ENCODE results near the gene MICAL2. TPM values are rescaled to one million over a fixed set of nuclear protein-coding genes. Genes with fewer than 3 reads are reported as not detected.

Gene MICAL2
- total and polyA plus RNA-seq, 2 of the 8 experiments (the other 6 are each of a cell fraction or from before 2014, with no cell fraction given) = 1.3 to 4.1 TPM

DNA sequence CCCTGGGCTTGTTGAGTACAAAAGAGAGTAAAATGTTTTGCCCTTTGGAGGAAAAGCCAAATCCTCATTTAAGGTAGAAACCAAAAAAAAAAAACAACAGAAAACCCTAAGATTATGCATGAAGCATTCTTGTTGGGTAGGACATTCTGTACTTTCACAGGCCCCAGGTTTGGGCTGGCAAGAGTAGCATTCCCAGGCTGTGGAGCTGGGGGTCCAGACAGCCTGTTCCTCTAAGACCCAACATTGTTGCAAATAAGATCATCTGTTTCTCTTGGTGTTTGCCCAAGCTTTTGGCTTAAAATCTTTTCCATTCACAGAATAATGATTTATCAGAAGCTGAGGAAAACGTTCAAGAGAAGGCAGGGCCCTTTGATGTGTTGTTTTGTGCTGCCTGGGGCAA is 123.8 kb downstream of the MICAL2 start (continued):
- TF ChIP-seq SP1 (IDR thresholded peaks at IDR 0.05; ENCODE audit: low read depth, low read length) (no peak), SIX5 (IDR thresholded peaks at IDR 0.05; ENCODE audit: low read depth, low read length) (no peak), CHD1 (IDR thresholded peaks at IDR 0.05; ENCODE audit: low read depth, low read length) (no peak), ATF3 (IDR thresholded peaks at IDR 0.05; ENCODE audit: insufficient read depth, low read depth, low read length) (no peak), FOSL1 (IDR thresholded peaks at IDR 0.05; ENCODE audit: insufficient read depth, low read depth, low read length) (no peak), KDM1A (IDR thresholded peaks at IDR 0.05; ENCODE audit: borderline replicate concordance, low read length) (no peak), RBBP5 (IDR thresholded peaks at IDR 0.05; ENCODE audit: borderline replicate concordance, low read depth, low read length) (no peak), BACH1 (IDR thresholded peaks at IDR 0.05; ENCODE audit: low read length) (no peak), TEAD4 (IDR thresholded peaks at IDR 0.05; ENCODE audit: low read depth, low read length) (no peak)
- TF ChIP-seq, protein P1, sequence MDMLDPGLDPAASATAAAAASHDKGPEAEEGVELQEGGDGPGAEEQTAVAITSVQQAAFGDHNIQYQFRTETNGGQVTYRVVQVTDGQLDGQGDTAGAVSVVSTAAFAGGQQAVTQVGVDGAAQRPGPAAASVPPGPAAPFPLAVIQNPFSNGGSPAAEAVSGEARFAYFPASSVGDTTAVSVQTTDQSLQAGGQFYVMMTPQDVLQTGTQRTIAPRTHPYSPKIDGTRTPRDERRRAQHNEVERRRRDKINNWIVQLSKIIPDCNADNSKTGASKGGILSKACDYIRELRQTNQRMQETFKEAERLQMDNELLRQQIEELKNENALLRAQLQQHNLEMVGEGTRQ (IDR thresholded peaks at IDR 0.05; ENCODE audit: low read length) = no peak

Data from H1 (cell line).